ENCODE data around the gene DIP2A.

- no peak for TF ChIP-seq CTCF (IDR thresholded peaks at IDR 0.05)
- no peak for TF ChIP-seq POLR2A (IDR thresholded peaks at IDR 0.05)
These were observed 47.0 kb upstream of the DIP2A start for GRCh38 chr21:46411691-46412090.
